Psoas muscle (tissue), 8 donors: Measurements from ENCODE around the gene PDZD8. TPM values are rescaled to one million over a fixed set of nuclear protein-coding genes. Genes with fewer than 3 reads are reported as not detected.
"Not testable (repeated sequence)": the region's sequence is repeated elsewhere in the genome, so short reads cannot be mapped to it uniquely, and the experiment has no call there.

ENCODE experiments used
- ATAC-seq, 4 donors: fragments of 200-7000 bp; cut with Tn5 transposase; one replicate each; pipeline ENCODE4 v1.9.1; 2020; ENCODE audit warnings: moderate library complexity in 3 of 4, mild to moderate bottlenecking in 2 of 4
- DNase-seq, 2 donors: peaks; one replicate each; pipeline ENCODE4 v3.0.0-alpha.2; 2020
- H3K27ac ChIP-seq: fragments of 200-600 bp; one replicate; pipeline ENCODE4 v1.8.0; 2022
- H3K27me3 ChIP-seq, 3 donors: fragments of 200-600 bp in 1 of 3; one replicate each; pipeline versions ENCODE4 v1.6.1 to v1.8.0; 2013 to 2022; ENCODE audit warnings: low read length in 2 of 3, mild to moderate bottlenecking in 2 of 3, moderate library complexity in 1 of 3; ENCODE audit not compliant: insufficient read depth in 3 of 3
- H3K36me3 ChIP-seq, 2 donors: fragments of 200-600 bp in 1 of 2; one replicate each; pipeline versions ENCODE4 v1.6.1 to v1.8.0; 2013 to 2022; ENCODE audit warnings: low read depth in 1 of 2, mild to moderate bottlenecking in 1 of 2, moderate library complexity in 1 of 2; ENCODE audit not compliant: insufficient read depth in 1 of 2
- H3K4me1 ChIP-seq: fragments of 200-600 bp; one replicate; pipeline ENCODE4 v1.8.0; 2022
- H3K4me3 ChIP-seq: fragments of 200-600 bp; one replicate; pipeline ENCODE4 v1.8.0; 2022; ENCODE audit warnings: mild to moderate bottlenecking
- H3K9me3 ChIP-seq: fragments of 200-600 bp; one replicate; pipeline ENCODE4 v1.8.0; 2022
- WGBS, 3 donors: extraction: QIAGEN DNeasy Blood & Tissue Kit; methylation state at CpG; one replicate each; pipeline versions ENCODE4 v1.1.6 to v1.1.7; 2013; 5-methylcytosine and 5-hydroxymethylcytosine counted together
- intact Hi-C, 2 donors: fragments of 100-400 bp; cut with DNase I; formaldehyde crosslinking; loops; one replicate each; pipeline versions ENCODE4 v1.11.0 to v1.14.2; 2022
- polyA plus RNA-seq, 3 donors: library from polyadenylated mRNA; stranded (reverse); fragments of 200-250 nt; gene quantifications; one replicate each; pipeline ENCODE4 v1.2.3, GENCODE V29; 2013
- total RNA-seq, 4 donors: library from RNA; stranded (reverse); fragmentation: NEBNext Ultra II Directional in 2 of 4; extraction: Animal tissue kit (Norgen Biotek cat#: 25700) in 2 of 4; gene quantifications; one replicate each; pipeline versions ENCODE4 v1.2.1 to v1.2.4, GENCODE V29; 2021 to 2023
- TF ChIP-seq, protein P1 (sequence below): fragments of 200-600 bp; IDR thresholded peaks from one replicate; pipeline ENCODE4 v1.8.0; 2022; ENCODE audit warnings: antibody characterized with exemption
- donor health status: healthy with polysubstance abuse.
- donor health status: DM: no; HTN: no; CAD: no; lungs with moderate emphysema.
- donor health status: Bipolar disorder and iron deficiency.
- donor health status: healthy.
- donor health status: DM: yes; HTN: yes; CAD: no.
- donor health status: DM: no; HTN: no; CAD: no.
- donor health status: DM: no; HTN: no; CAD: no.
- donor health status: DM: yes; HTN: yes; CAD: no.

The PDZD8 gene
- total and polyA plus RNA-seq, 7 donors: 3.3 to 20.3 (median 19.1) TPM

GRCh38 chr10:117306674-117307073 lies 68.6 kb downstream of the PDZD8 start:
- intact Hi-C loops: no loop called here
- ATAC-seq (no peak), DNase-seq (no peak)
- H3K27me3 ChIP-seq: no peaks in the 10 kb centered on the region
- H3K4me1 ChIP-seq: no peaks in the 10 kb centered on the region
- H3K36me3 ChIP-seq: no peaks in the 10 kb centered on the region
- no peak overlapping the region for H3K4me3 ChIP-seq
- H3K9me3 ChIP-seq: no peaks in the 10 kb centered on the region
- TF ChIP-seq, protein P1, sequence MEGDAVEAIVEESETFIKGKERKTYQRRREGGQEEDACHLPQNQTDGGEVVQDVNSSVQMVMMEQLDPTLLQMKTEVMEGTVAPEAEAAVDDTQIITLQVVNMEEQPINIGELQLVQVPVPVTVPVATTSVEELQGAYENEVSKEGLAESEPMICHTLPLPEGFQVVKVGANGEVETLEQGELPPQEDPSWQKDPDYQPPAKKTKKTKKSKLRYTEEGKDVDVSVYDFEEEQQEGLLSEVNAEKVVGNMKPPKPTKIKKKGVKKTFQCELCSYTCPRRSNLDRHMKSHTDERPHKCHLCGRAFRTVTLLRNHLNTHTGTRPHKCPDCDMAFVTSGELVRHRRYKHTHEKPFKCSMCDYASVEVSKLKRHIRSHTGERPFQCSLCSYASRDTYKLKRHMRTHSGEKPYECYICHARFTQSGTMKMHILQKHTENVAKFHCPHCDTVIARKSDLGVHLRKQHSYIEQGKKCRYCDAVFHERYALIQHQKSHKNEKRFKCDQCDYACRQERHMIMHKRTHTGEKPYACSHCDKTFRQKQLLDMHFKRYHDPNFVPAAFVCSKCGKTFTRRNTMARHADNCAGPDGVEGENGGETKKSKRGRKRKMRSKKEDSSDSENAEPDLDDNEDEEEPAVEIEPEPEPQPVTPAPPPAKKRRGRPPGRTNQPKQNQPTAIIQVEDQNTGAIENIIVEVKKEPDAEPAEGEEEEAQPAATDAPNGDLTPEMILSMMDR: no peak
- no peak overlapping the region for H3K27ac ChIP-seq

DNA sequence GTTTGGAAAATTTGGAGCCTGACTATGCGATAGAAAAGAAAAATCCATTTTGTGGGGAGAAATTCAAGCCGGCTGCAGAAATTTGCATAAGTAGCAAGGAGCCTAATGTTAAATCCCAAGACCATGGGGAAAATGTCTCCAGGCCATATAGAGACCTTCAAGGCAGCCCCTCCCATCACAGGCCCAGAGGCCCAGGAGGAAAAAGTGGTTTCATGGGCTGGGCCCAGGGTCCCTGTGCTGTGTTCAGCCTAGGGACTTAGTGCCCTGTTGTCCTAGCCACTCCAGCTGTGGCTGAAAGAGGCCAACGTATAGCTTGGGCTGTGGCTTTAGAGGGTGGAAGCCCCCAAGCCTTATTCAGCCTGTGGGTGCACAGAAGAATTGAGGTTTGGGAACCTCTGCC lies 71.8 kb downstream of the PDZD8 start:
- WGBS, 3 donors: 96 to 99% (median 97%) methylated on average over 3 of the region's 3 CpGs
- H3K27ac ChIP-seq, H3K4me3 ChIP-seq, intact Hi-C loops, H3K4me1 ChIP-seq, H3K9me3 ChIP-seq, ATAC-seq, DNase-seq, H3K36me3 ChIP-seq, H3K27me3 ChIP-seq: not testable (repeated sequence)

DNA sequence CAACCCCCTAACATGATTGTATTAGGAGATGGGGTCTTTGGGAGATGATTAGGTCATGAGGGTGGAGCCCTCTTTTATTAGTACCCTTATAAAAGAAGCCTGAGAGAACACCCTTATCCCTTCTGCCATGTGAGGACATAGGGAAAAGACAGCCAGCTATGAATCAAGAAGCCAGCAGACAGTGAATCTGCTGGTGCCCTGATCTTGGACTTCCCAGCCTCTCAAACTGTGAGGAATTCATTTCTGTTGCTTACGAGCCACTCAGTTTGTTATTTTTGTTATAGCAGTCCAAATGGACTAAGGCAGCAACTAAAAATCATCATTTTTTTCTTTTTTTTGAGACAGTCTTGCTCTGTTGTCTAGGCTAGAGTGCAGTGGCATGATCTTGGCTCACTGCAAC lies 74.6 kb downstream of the PDZD8 start:
- Histone ChIP-seq H3K4me3 (no peak overlapping the region), H3K4me1 (no peaks in the 10 kb centered on the region), H3K27ac (no peak overlapping the region), H3K36me3 (no peaks in the 10 kb centered on the region), H3K27me3 (no peaks in the 10 kb centered on the region), H3K9me3 (no peaks in the 10 kb centered on the region)
- intact Hi-C loops: no loop called here
- ATAC-seq: no peak
- no peak for DNase-seq
- 95 to 100% (median 96%) methylated on average over 1 of the region's 1 CpG for WGBS, 3 donors
- TF ChIP-seq, protein P1: no peak

DNA sequence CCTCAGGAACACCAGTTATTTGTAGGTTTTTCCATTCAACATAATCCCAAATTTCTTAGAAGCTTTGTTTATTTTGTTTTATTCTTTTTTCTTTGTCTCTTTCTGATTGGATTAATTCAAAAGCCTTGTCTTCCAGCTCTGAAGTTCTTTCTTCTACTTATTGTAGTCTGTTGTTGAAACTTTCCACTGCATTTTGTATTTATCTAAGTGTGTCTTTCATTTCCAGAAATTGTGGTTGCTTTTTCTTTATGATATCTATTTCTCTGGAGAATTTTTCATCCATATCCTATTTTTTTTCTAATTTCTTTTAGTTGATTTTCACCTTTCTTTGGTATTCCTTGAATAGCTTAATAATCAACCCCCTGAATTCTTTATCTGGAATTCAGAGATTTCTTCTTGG lies 75.8 kb downstream of the PDZD8 start:
- no peak overlapping the region for H3K27ac ChIP-seq
- H3K4me3 ChIP-seq: no peak overlapping the region
- intact Hi-C loops: no loop called here
- no peaks in the 10 kb centered on the region for H3K9me3 ChIP-seq
- no peak for ATAC-seq
- no peaks in the 10 kb centered on the region for H3K36me3 ChIP-seq
- no peak for DNase-seq
- no peaks in the 10 kb centered on the region for H3K27me3 ChIP-seq
- H3K4me1 ChIP-seq: no peaks in the 10 kb centered on the region
- TF ChIP-seq, protein P1: no peak

DNA sequence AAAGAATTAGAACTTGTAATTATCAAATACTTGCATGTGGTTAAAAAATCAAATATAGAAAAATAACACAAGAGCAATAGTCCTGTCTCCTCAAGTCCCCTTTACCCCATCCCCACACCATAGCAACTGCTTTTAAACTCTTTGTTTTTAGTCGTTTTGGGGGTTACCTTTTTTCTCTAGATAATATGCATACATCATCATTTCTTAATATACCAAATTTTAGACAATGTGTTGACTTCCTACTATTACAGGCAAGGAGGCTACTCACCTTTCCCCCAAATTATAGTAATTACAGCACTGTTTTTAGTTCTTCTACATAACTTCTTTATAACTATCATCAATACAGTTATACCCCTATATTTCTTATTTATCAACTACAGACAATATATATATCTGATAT lies 77.0 kb downstream of the PDZD8 start:
- Histone ChIP-seq H3K4me1 (peaks cover 2% of the 10 kb centered on the region), H3K27ac (no peak overlapping the region), H3K4me3 (no peak overlapping the region), H3K27me3 (no peaks in the 10 kb centered on the region), H3K9me3 (no peaks in the 10 kb centered on the region), H3K36me3 (no peaks in the 10 kb centered on the region)
- TF ChIP-seq, protein P1: no peak
- 68 to 86% (median 73%) methylated on average over 1 of the region's 1 CpG for WGBS, 3 donors
- intact Hi-C loops: no loop called here
- no peak for ATAC-seq
- no peak for DNase-seq
